ENCODE measurements around the gene CNTNAP2.

Gene CNTNAP2

DNA sequence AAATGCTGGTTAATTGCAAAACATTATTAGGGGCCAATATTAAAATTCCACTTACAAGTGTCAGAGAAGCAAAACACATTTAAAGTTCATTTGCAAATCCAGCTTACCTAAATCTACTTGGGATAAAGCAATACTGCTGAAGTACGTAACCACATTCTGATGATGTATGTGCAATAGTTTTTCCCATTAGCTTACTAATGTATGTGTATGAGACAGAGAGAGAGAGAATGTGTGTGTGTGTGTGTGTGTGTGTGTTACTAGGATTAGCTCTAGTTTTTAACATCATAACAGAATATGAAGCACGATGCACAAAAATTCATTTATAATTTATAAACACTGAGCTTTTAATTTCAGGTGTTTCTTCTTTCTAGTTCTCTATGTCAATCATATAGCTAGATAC lies 1399.8 kb downstream of the CNTNAP2 start:
- no peak for DNase-seq

DNA sequence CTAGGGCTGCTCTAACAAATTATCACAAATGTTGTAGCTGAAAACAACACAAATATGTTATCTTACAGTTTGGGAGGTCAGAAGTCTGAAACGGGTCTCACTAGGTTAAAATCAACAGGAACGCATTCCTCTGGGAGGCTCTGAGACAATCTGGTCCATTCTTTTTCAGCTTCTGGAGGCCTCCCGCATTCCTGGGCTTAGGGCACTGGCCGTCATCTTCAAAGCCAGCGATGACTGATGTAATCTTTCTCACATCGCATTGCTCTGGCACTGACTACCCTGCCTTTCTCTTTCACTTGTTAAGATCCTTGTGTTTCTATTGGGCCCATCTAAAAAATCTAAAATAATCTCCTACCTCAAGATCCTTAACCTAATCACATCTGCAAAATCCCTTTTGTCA lies 1402.5 kb downstream of the CNTNAP2 start:
- DNase-seq: no peak

DNA sequence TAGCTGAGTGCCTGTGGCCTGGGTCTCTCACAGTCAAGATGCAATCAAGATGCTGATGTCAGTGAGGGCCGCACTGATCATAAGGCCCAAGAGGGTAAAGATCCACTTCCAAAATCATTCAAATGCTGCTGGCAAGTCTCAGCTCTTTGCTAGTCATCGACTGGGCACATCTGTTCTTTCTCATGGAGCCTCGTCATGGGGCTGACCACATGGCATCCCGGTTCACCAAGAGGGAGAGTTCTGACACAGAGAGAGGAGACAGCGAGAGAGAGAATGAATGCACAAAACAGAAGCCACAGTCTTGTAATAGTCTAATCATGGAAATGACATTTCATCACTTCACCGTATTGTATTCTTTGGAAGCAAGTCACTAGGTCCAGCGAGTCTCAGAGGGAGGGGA lies 1406.5 kb downstream of the CNTNAP2 start:
- no peak for DNase-seq

DNA sequence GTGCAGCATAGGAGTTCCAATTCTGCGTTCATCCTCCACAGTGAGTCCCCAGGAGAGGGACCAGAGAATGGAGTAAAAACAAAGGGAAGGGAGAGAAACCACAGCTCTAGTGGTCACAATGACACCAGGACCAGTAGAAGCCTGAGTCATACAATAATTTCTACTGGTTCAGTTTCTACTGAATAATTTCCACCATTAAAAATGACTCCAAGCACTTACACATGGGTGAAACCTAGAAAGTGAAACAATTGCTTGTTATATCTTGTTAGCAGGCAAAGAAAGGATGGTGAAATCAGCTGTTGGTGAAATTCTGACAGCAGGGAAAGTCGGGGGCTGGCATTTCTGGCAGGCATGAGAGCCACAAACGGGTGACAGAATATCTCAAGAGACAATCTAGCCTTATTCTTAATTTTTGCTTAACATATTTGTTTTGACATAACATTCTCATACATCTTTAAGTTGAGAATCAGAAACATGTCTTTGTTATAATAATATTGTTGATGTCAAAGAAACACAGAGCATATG lies 1408.2 kb downstream of the CNTNAP2 start:
- no peak for DNase-seq

DNA sequence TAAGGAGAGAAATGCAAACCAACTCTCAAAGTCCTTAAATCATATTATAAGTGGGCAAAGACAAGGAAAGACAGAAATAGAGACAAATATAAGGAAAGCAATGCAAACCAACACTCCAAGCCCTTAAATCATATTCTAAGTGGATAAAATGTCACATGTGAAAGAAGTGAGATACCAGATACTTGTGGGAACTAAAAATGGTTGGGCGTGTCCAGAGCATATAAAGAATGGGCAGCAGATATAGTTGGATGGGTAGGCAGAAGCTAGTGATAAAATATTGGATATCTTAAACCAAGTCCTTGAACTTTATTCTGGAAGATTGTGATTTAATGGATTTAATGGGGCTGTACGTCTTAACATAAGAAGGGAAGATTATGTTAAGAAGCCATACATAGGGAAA lies 1408.7 kb downstream of the CNTNAP2 start:
- DNase-seq: no peak

DNA sequence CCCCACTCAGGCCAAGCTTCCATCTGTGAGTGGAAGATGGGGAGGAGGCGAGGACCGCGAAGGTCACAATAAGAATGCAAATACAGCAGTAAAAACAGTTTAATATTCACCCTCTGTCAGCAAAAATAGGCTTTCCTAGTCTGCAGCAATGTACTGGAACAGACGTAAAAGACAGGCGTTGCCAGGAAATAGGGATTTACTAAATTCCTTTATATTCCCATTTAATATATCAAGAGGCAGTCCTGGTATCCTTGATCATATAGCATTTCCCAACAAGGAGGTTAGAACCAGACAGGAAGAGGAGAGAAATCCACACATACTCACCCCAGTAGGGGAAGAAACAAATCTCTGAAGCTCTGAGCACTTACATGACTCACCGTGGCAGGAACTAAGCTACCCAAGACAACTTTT lies 1419.1 kb downstream of the CNTNAP2 start:
- no peak for DNase-seq

DNA sequence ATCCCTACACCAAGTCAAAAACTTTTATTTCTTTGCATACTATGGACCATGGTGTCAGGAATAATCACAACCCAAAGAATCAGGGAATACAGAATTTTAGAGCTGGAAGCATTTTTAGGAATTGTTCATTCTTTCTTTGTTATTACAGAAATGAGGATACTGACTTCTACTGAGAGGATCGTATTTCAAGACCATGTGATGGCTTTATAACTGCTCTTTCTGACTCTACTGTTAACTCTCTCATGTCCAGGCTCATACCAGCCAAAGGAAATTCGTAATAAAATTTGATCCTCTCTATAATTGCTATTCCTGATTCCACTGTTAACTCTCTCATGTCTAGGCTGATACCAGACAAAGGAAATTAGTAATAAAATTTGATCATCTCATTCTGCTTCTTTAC lies 1423.1 kb downstream of the CNTNAP2 start:
- no peak for DNase-seq

DNA sequence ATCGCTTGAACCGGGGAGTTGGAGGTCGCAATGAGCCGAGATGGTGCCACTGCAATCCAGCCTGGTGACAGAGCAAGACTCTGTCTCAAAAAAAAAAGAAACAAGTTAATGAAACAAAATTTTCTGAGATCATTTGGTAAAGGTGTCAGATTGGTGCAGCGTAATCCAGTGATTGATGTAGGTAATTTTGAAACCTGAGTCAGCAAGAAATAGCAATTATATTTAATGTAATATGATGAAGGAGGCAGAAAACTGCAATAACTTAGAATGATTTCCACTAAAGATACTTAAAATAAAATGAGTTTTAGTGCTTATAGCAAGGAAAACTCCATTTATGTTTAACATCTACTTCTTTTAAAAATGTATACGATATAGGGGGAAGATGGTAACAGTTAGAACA lies 1424.1 kb downstream of the CNTNAP2 start:
- DNase-seq: no peak

DNA sequence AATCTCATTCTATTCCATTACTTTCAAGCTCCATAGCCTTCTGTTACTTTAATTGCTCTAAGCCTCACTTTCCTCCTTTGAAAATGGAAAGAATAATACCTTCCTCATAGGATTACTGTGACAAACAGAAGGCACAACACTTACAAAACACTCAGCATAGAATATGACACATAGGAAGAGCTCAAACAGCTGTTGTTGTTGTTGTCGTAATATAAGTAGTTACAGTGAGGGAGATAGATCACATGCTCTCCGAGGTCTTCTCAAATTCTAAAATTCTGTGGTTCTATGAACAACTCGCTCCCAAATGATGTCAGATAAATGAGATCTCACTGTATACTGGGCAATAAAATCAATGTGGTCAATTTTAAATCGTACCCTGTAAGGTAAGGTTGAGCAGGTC lies 1424.7 kb downstream of the CNTNAP2 start:
- DNase-seq: no peak

DNA sequence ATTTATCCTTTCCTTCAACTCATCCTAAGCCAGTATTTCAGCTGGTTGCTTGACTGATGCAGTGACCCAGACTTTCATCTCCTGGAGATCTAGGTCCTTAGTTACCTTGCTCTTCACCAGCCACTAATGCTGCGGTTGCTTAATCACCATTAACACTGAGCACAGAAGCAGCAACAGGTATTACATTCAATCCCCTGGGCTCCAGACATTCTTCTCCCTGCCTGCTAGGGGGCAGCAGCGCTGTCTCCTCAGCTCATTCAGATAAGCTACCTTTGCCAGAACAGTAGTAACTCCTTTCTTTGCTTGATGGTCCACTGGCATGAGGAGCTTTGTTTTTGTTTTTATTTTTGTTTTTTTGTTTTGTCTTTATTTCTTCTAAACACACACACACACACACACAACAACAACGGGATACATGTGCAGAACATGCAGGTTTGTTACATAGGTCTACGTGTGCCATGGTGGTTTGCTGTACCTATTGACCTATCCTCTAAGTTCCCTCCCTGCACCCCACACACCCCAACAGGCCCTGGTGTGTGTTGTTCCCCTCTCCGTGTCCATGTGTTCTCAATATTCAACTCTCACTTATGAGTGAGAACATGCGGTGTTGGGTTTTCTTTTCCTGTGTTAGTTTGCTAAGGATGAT lies 1430.8 kb downstream of the CNTNAP2 start:
- no peak for DNase-seq

DNA sequence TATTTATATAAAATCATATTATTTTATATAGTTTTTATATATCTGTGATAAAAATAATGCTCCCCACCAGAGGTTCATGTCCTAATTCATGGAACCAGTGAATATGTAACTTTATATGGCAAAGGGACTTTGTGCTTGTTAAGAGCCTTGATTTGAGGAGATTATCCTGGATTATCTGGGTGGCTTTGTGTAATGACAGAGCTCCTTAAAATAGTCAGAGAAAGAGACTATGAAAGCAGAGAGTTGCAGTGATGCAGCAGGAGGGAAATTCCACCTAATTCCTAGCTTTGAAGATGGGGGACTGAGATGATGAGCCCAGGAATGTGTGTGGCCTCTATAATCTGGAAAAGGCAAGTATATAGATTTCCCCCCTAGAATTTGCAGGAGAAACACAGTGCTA lies 1439.7 kb downstream of the CNTNAP2 start:
- no peak for DNase-seq

DNA sequence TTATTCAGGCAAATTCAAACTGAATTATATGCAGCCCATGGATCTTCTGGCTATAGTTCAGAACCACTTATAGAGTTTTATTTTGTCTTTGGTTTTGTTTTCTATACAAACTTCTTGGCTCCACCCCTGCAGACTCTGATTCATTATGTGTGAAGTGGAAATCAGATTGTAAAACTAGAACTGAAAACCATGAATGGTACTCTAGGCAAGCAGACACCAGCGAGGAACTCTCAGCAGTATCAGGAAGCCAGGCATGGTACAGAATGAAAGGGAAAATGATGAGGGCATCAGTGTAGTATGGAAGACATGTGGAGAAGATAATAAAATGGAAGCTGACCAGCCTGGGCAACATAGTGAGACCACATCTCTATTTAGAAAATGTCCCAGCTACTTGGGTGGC lies 1447.1 kb downstream of the CNTNAP2 start:
- no peak for DNase-seq

DNA sequence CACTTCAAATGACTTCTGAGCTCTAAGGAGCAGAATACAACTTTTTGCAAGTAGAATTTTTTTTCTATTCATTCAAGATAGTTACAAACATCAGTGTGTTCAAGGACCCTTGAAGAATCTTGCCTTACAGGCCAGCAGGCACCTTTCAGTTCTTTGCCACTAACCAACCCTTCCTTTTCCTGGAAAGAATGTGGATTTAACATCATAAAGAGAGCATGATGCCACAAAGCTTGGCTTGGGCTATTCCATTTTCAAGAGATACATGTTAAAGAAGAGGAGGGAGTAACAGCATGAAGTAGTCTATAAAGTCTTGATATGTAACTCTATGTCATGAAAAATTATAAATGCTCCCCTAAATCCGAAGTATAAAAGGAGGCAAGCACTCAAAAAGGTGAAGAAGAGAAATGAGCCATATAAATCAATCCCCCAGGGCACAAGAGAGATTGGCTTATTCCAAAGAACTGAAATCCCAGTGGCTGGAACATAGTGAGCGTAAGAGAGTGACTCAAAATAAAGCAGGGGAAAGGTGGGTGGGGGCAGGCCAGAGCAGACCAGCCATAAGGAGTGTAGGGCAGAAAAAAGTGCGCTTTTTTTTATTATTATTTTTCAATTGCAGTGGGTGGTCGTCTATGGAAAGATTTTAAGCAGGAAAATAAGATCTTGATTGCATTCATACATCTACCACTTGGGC lies 1448.3 kb downstream of the CNTNAP2 start:
- no peak for DNase-seq

DNA sequence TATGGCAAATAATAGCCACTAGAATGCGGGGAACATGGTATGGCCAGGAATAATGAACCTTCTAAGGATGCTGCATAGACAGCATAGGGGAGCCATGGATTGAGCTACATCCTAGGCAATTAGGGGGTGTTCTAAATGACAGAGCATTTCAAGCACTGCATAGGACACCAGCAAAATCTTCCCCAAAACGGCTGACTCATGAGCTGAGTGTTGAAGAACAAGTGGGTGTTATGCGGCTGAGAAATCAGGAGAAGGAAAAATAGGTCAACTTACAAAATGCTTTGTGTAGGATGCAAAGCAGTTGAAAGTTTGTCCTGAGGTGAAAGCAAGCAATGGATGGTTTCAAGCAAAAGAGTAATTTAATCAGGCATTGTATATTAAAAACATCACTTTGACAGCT lies 1450.4 kb downstream of the CNTNAP2 start:
- DNase-seq: no peak

DNA sequence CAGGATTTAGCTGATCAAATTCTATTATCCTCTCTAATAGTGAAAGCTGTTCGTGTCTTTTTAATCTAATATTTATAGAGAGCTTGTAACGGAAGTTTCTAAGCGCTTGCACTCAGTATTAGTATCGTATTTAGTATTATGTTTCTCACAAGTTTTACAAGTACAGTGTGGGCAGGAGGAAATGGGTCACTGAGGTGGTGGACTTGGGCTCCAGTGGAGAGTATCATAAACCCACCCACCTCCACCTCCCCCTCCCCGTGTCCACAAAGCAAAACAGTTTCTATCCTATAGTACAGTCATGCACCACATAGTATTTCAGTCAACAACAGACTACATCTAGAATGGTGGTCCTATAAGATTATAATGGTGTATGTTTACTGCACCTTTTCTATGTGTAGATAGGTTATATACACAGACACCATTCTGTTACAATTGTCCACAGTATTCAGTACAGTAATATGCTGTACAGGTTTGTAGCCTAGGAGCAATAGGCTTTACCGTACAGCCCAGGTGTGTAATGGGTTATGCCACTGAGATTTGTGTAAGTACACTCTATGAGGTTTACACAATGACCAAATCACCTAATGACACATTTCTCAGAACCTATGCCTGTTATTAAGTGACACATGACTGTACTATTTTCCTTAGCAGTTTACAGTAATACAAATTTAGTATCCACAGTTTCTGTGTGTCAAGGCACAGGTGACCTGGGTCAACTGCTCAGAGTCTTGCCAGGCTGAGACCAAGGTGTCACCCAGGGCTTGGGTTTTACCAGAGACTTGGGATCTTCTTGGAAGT lies 1452.7 kb downstream of the CNTNAP2 start:
- no peak for DNase-seq

DNA sequence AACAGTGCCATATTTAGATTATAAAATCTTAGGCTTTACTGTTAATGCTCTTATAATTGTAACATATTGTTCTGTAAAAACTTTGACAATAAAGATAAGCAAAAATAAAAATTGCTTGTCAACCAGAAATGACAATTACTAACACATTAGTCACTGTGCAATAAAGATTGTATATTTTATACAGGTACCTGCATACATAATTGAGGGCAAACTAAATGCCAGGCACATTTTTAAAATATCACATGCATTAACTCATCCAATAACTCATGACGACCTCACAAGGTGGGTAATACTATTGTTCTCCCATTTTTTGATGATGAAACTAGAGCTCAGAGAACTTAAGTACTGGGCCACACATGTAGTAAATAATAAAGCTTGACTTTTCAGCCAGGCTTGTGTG lies 1453.8 kb downstream of the CNTNAP2 start:
- no peak for DNase-seq

DNA sequence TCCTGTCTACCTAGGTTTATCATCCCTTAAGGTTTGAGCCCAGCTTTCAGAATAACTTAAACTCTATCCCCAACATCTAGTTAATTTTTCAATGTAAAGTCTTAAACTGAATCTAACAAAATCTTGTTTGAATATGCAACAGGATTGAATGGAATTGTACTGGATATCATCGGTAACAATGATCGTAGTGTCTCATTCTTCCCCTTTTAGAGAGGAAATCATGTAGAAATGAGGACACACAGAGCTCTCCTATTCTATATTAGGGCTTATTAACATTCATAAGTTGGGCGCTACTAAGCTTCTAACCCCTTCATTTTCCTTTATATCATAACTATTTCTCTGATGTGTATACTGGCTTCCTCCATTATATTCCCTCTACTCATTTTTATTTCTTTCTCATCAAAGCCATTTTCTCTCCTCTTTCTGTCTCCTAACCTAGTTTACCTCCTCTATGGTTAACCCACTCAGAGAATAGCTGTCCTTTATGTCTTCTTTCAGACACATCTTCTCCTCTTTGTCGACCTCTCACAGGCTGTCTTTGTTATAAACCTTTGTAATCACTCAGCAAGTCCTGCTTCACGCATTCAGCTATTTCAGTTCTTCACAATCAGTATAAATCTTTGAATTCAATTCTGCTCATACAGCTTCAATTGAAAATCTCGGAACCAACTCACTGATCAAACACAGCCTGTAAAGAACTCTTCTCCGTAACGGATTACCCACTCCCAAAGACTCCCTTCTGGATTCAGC lies 1455.0 kb downstream of the CNTNAP2 start:
- no peak for DNase-seq

DNA sequence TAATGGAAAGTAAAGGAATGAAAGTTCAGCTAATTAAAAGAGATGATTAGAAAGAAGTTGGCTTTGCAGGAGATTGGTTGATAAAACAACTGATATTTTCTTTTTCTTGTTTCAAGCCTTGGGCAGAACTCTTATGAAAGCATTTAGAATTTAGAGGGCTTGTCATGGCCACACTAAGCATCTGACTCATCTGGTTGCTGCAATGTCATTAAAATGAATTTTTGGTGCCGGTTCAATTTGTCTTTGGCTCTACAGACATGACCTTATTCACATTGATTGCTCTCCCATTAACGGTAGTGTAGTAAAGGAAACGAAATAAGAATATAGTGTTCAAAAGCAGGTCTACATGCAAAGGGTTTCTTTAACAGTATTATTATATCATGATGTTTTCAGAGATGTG lies 1461.6 kb downstream of the CNTNAP2 start:
- no peak for DNase-seq

DNA sequence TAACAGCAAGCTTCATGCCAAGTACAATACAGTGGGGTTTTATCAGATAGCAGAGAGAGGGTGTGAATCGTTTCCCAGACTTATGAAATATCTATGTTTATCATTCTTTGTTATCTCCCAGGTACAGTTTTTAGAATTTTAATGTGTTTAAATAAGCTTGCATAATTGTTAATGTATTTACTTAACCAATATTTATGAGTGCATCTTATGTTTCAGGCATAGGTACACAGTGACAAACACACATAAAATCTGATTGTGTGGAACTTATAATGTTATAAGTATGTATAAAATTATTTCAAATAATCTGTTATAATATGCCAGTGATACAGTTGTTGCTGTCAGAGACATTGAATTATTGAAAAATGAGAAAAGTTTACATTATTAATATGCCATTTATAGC lies 1462.5 kb downstream of the CNTNAP2 start:
- no peak for DNase-seq

DNA sequence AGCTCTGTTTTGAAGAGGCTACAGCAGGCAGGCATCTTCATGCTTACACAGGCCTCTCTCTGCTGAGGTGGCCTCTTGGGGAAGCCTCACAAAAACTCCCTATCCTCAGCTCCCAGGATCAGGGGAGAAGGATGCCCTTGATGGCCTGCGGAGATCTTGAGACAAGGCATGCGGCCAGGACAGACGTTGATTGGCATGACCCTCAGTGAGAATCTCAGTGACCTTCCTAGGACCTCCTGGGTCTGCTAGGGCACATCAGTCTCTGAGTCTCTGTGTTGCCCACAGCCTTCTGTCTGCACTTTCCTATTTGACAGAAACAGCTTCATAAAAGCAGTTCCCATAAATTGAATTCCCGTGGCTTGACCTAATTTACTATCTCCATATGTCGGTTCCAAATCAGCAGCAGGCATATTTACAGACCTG lies 1468.2 kb downstream of the CNTNAP2 start:
- no peak for DNase-seq

DNA sequence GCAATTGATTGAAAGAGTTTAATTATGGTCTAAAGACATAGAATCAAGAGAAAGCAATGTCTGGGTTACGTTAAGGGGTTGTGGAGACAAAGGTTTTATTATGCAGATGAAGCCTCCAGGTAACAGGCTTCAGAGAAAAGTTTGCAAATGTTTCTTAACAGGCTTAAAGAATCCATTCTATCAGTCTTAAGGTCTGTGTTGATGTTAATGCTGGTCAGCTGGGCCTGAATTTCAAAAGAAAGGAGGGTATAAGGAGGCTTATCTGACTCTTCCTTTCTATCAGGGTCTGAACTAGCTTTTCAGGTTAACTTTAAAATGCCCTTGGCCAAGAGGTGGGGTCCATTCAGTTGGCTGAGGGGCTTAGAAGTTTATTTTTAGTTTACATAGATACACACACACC lies 1469.5 kb downstream of the CNTNAP2 start:
- no peak for DNase-seq

DNA sequence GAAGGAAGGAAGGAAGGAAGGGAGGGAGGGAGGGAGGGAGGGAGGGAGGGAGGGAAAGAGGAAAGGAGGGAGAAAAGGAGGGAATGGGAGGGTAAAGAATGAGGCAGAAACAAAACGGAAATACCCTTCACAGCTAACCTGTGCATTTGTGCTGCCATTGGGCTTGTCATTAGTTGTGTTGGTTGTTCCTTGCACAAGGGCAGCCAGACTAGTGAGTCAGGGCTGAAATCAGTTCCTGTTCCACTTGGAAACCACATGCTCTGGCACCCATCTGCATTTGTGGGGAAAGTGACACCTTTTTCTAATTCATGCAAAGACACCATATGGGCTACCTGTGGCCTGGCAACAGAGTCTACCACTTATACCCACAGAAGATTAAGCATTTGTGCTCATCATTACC lies 1469.9 kb downstream of the CNTNAP2 start:
- DNase-seq: no peak
